ENCODE measurements around the gene ADD2. TPM values are rescaled to one million over a fixed set of nuclear protein-coding genes. Genes with fewer than 3 reads are reported as not detected.

Gene ADD2
- total RNA-seq, 4 donors from 2014 or later = 0.40 to 1.9 (median 1.1) TPM

DNA sequence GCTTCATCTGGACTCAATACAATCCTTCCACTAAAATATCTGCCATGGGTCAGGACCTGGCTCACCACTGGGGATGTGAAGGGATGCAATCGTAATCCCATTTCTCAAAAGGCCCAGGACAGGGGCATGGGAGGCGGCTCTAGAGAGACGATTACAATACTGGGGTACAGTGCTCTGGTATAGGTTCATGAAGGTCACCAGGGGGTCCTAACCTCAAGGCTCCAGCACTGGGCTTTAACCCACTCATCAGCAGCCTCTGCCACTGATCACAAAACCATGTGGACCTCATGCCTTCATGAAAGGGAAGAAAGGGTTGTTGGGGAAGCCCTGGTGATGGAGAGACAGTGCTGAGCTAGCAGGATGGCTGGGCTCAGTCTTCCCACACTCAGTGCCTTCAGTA lies 48.8 kb downstream of the ADD2 start:
- intact Hi-C loops (cut with DNase I; ENCODE audit: low total_unique reads) = no loop called here
- 90% methylated on average over 3 of the region's 3 CpGs; no CpG with 5 or more reads in 1 of the 2 donors for WGBS, 2 donors (ENCODE audit: low coverage in 1 of 2)
- Histone ChIP-seq H3K36me3 (no peaks in the 10 kb centered on the region), H3K27me3 (peaks cover 2% of the 10 kb centered on the region), H3K4me3 (no peak overlapping the region), H3K4me1 (no peaks in the 10 kb centered on the region), H3K9me3 (no peaks in the 10 kb centered on the region), H3K27ac (no peak overlapping the region)
- DNase-seq = no peak
- in situ Hi-C loops (cut with MboI; ENCODE audit: low pct_ligation_motif_present in 1 of 4, low pct_unique_long_range_greater_than_20kb in 1 of 4, low sequenced_read_pairs in 3 of 4) = no loop called here
- TF ChIP-seq, protein P1, sequence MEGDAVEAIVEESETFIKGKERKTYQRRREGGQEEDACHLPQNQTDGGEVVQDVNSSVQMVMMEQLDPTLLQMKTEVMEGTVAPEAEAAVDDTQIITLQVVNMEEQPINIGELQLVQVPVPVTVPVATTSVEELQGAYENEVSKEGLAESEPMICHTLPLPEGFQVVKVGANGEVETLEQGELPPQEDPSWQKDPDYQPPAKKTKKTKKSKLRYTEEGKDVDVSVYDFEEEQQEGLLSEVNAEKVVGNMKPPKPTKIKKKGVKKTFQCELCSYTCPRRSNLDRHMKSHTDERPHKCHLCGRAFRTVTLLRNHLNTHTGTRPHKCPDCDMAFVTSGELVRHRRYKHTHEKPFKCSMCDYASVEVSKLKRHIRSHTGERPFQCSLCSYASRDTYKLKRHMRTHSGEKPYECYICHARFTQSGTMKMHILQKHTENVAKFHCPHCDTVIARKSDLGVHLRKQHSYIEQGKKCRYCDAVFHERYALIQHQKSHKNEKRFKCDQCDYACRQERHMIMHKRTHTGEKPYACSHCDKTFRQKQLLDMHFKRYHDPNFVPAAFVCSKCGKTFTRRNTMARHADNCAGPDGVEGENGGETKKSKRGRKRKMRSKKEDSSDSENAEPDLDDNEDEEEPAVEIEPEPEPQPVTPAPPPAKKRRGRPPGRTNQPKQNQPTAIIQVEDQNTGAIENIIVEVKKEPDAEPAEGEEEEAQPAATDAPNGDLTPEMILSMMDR (IDR thresholded peaks at IDR 0.05) = no peak
- TF ChIP-seq POLR2A (IDR thresholded peaks at IDR 0.05) = no peak
- no peak for TF ChIP-seq EP300 (IDR thresholded peaks at IDR 0.05; ENCODE audit: low read depth)
- no peak for TF ChIP-seq POLR2AphosphoS5 (IDR thresholded peaks at IDR 0.05)

DNA sequence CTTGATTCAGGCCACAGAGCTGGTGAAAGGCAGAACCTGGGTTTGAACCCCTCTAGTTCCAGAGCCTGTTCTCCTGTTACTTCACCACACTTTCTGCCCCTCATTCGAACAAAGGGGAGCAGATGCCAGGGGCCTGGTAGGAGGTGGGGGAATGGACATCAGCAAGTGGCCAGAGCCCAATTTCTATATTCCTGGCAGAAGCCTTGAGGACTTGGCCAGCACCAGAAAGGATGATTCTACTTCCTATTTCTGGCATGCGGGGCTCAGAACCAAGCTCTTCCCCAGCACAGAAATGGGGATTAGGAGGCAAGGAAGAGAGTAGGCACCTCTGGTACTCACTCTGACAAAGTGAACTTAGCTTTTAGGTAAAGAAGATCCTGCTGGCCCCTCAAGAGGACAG lies 49.3 kb downstream of the ADD2 start:
- intact Hi-C loops (cut with DNase I; ENCODE audit: low total_unique reads) (no loop called here), in situ Hi-C loops (cut with MboI; ENCODE audit: low pct_ligation_motif_present in 1 of 4, low pct_unique_long_range_greater_than_20kb in 1 of 4, low sequenced_read_pairs in 3 of 4) (no loop called here)
- Histone ChIP-seq H3K4me3 (no peak overlapping the region), H3K9me3 (no peaks in the 10 kb centered on the region), H3K36me3 (no peaks in the 10 kb centered on the region), H3K27ac (no peak overlapping the region), H3K27me3 (peaks cover 2% of the 10 kb centered on the region), H3K4me1 (no peaks in the 10 kb centered on the region)
- DNase-seq = no peak
- WGBS, 2 donors (ENCODE audit: low coverage in 1 of 2) = 89% methylated on average over 2 of the region's 2 CpGs; no CpG with 5 or more reads in 1 of the 2 donors
- TF ChIP-seq, protein P1 (IDR thresholded peaks at IDR 0.05) = no peak
- TF ChIP-seq POLR2A (IDR thresholded peaks at IDR 0.05) (no peak), EP300 (IDR thresholded peaks at IDR 0.05; ENCODE audit: low read depth) (no peak), POLR2AphosphoS5 (IDR thresholded peaks at IDR 0.05) (no peak)

DNA sequence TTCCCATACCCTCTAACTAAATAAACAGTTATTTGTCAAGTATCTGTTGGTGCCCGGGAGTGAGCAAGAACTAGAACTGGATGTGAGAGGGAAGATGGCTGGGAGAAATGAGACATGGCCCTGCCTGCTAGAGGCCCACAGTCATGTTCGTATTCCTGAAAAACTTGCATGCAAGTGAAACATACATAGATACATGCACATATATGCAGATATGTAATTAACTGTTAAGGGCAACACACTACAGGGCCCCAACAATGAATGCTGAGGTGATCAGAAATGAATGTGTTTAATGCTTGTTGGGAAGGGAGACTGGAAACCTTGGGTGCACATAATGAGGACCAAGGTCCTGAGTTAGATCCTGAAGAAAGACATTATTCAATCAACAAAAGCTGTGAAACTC lies 49.8 kb downstream of the ADD2 start:
- Histone ChIP-seq H3K9me3 (no peaks in the 10 kb centered on the region), H3K4me3 (no peak overlapping the region), H3K27ac (no peak overlapping the region), H3K36me3 (no peaks in the 10 kb centered on the region), H3K27me3 (peaks cover 2% of the 10 kb centered on the region), H3K4me1 (no peaks in the 10 kb centered on the region)
- in situ Hi-C loops (cut with MboI; ENCODE audit: low pct_ligation_motif_present in 1 of 4, low pct_unique_long_range_greater_than_20kb in 1 of 4, low sequenced_read_pairs in 3 of 4) = no loop called here
- WGBS, 2 donors (ENCODE audit: low coverage in 1 of 2) = 68 to 86% methylated on average over 2 of the region's 2 CpGs
- no peak for TF ChIP-seq POLR2A (IDR thresholded peaks at IDR 0.05)
- no peak for TF ChIP-seq POLR2AphosphoS5 (IDR thresholded peaks at IDR 0.05)
- TF ChIP-seq, protein P1 (IDR thresholded peaks at IDR 0.05) = no peak
- TF ChIP-seq EP300 (IDR thresholded peaks at IDR 0.05; ENCODE audit: low read depth) = no peak
- intact Hi-C loops (cut with DNase I; ENCODE audit: low total_unique reads) = no loop called here
- DNase-seq = no peak

DNA sequence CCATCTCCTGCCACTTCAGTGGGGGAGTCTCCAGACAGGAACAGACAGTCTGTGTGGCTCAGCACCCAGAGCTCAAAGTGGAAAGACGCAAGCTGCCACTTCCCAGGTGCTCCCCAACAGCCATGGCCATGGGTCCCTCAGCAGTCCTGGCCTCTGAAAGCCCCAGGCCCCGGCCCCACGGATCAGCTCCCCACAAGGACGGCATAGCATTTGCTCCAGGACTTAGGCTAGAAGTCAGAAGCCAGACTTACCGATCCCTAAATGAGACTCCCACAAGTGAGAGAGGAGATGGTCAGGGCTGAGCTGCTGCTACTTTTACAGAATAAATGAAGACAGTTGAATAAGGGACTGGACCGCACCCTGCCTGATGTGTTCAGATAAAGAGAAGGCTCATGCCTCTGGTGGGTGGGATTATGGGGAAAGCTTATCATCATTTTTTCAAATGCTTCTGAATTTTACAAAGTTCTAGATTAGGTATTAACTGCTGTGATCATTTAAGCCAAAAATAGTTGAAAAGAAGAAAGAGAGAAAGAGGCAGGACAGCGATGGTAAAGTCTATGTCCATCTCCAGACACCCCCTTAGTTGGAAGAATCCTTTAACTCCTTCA lies 50.5 kb downstream of the ADD2 start:
- no peak overlapping the region for H3K4me3 ChIP-seq
- intact Hi-C loops (cut with DNase I; ENCODE audit: low total_unique reads) = no loop called here
- 88 to 100% methylated on average over 2 to 7 of the region's 7 CpGs for WGBS, 2 donors (ENCODE audit: low coverage in 1 of 2)
- in situ Hi-C loops (cut with MboI; ENCODE audit: low pct_ligation_motif_present in 1 of 4, low pct_unique_long_range_greater_than_20kb in 1 of 4, low sequenced_read_pairs in 3 of 4) = no loop called here
- no peaks in the 10 kb centered on the region for H3K36me3 ChIP-seq
- H3K27me3 ChIP-seq = peaks cover 2% of the 10 kb centered on the region
- H3K27ac ChIP-seq = no peak overlapping the region
- DNase-seq = no peak
- H3K4me1 ChIP-seq = no peaks in the 10 kb centered on the region
- H3K9me3 ChIP-seq = no peaks in the 10 kb centered on the region
- TF ChIP-seq, protein P1 (IDR thresholded peaks at IDR 0.05) = no peak
- TF ChIP-seq POLR2AphosphoS5 (IDR thresholded peaks at IDR 0.05) = no peak
- TF ChIP-seq EP300 (IDR thresholded peaks at IDR 0.05; ENCODE audit: low read depth) = no peak
- no peak for TF ChIP-seq POLR2A (IDR thresholded peaks at IDR 0.05)

Data from transverse colon (tissue), 4 donors.